K562 (cell line): ENCODE data around the gene FCAMR. TPM values are rescaled to one million over a fixed set of nuclear protein-coding genes. Genes with fewer than 3 reads are reported as not detected.
A peak's percentile ranks its signal among the peaks of the same experiment; 100 is the strongest.

Source experiments
- ATAC-seq: fragments of 200-7000 bp; cut with Tn5 transposase; 3 replicates; pipeline ENCODE4 v1.9.1; 2020; ENCODE audit warnings: moderate library complexity
- BruUV-seq: library from RNA; stranded (reverse); fragments of 400-500 nt; replicated peaks from 2 replicates; lab custom pipeline; 2021; lab: Mats Ljungman, UMichigan
- CTCF ChIA-PET: fragments of 300-600 bp; formaldehyde crosslinking; extraction: SDS; loops from one replicate; lab custom pipeline; 2021; ENCODE audit warnings: low intra/inter-chr PET ratio; lab: Yijun Ruan, JAX
- POLR2A ChIA-PET: fragments of 300-600, 350-650 bp; sonication (Branson Sonifier 250); formaldehyde crosslinking; extraction: SDS; loops from one replicate; lab custom pipeline; 2021; ENCODE audit warnings: antibody characterized with exemption, inconsistent platforms; lab: Yijun Ruan, JAX
- DNase-seq, 4 experiments: peaks; one replicate each; pipeline versions ENCODE4 v3.0.0 to v3.0.0-alpha.2; 2011 to 2018; ENCODE audit warnings: low spot score in 3 of 4, mixed read lengths in 3 of 4; ENCODE audit errors: extremely low read depth in 1 of 4
- FAIRE-seq: peaks from 2 replicates; lab custom pipeline; 2011; peaks lifted over from hg19 to GRCh38; lab: Jason Lieb, UNC
- H2AFZ ChIP-seq: 2 replicates; pipeline ENCODE4 v1.6.0; 2011; ENCODE audit warnings: low read depth, low read length, control low read depth, inconsistent platforms
- H3K27ac ChIP-seq: fragments of 200-600 bp; 3 replicates; pipeline ENCODE4 v1.8.0; 2011; ENCODE audit warnings: low read depth, mild to moderate bottlenecking, control low read depth, inconsistent platforms, low read length, moderate library complexity, mixed read lengths; ENCODE audit errors: extremely low read depth
- H3K27me3 ChIP-seq, 2 experiments: fragments of 300-600 bp in 1 of 2; 2 replicates in 1 of 2; 3 replicates in 1 of 2; pipeline versions ENCODE4 v1.6.0 to v1.8.0; 2011; ENCODE audit warnings: inconsistent platforms in 2 of 2, low read length in 2 of 2, mild to moderate bottlenecking in 1 of 2, mixed read lengths in 1 of 2, moderate library complexity in 1 of 2; ENCODE audit not compliant: control insufficient read depth in 2 of 2, insufficient read depth in 2 of 2
- H3K36me3 ChIP-seq: fragments of 300-600 bp; 3 replicates; pipeline ENCODE4 v1.8.0; 2011; ENCODE audit warnings: mild to moderate bottlenecking, low read length, inconsistent platforms; ENCODE audit not compliant: control insufficient read depth, insufficient read depth
- H3K4me1 ChIP-seq, 2 experiments: fragments of 200-600 bp in 1 of 2; replicated peaks in 1 of 2; 2 replicates in 1 of 2; 3 replicates in 1 of 2; pipeline versions ENCODE4 v1.5.1 to v1.8.0; 2011; ENCODE audit warnings: inconsistent platforms in 2 of 2, low read length in 2 of 2, mild to moderate bottlenecking in 1 of 2, mixed read lengths in 1 of 2, moderate library complexity in 1 of 2; ENCODE audit not compliant: control insufficient read depth in 2 of 2, insufficient read depth in 2 of 2
- H3K4me2 ChIP-seq: 2 replicates; pipeline ENCODE4 v1.6.1; 2011; ENCODE audit warnings: low read length, control low read depth, inconsistent platforms, mixed read lengths; ENCODE audit not compliant: insufficient read depth
- H3K4me3 ChIP-seq: fragments of 200-600 bp; sonication (generic), shearing (Covaris generic); 2 replicates; pipeline ENCODE4 v1.5.1; 2016; ENCODE audit warnings: control low read depth, inconsistent platforms
- H3K79me2 ChIP-seq: fragments of 200-600 bp; 3 replicates; pipeline ENCODE4 v1.8.0; 2011; ENCODE audit warnings: low read length, inconsistent platforms; ENCODE audit not compliant: control insufficient read depth, insufficient read depth
- H3K9ac ChIP-seq, 2 experiments: 2 replicates each; pipeline versions ENCODE4 v1.6.0 to v1.6.1; 2011; ENCODE audit warnings: low read depth in 2 of 2, low read length in 2 of 2, control low read depth in 1 of 2, inconsistent platforms in 1 of 2, mild to moderate bottlenecking in 1 of 2, mixed read lengths in 1 of 2; ENCODE audit not compliant: insufficient read depth in 1 of 2
- H3K9me1 ChIP-seq: one replicate; pipeline ENCODE4 v1.6.0; 2011; ENCODE audit warnings: inconsistent platforms, mild to moderate bottlenecking, low read length, moderate library complexity; ENCODE audit not compliant: control insufficient read depth, insufficient read depth
- H3K9me3 ChIP-seq: replicated peaks from 2 replicates; pipeline ENCODE4 v1.5.1; 2011; ENCODE audit warnings: low read depth, low read length, inconsistent platforms; ENCODE audit not compliant: control insufficient read depth, insufficient read depth
- H4K20me1 ChIP-seq: replicated peaks from 2 replicates; pipeline ENCODE4 v1.6.1; 2011; ENCODE audit warnings: low read length, inconsistent platforms, mixed read lengths; ENCODE audit not compliant: control insufficient read depth, insufficient read depth
- NELFE ChIP-seq: IDR thresholded peaks from 2 replicates; pipeline ENCODE4 v1.6.1; 2011; ENCODE audit warnings: mild to moderate bottlenecking; ENCODE audit not compliant: insufficient read depth, insufficient read length
- TBP ChIP-seq: optimal IDR thresholded peaks from 2 replicates; pipeline ENCODE3; 2011; ENCODE audit warnings: low read depth, low read length, improper control_type of control experiment
- WGBS: fragments of 100-300 bp; shearing (Covaris generic); methylation state at CpG from one replicate; pipeline ENCODE4 v1.1.6; 2016; ENCODE audit warnings: low coverage, mixed read lengths; ENCODE audit not compliant: insufficient coverage; ENCODE audit errors: missing lambda C conversion rate; 5-methylcytosine and 5-hydroxymethylcytosine counted together
- in situ Hi-C: fragments of 300-500 bp; cut with MboI; formaldehyde crosslinking; loops from 4 replicates; pipeline ENCODE4 v1.15.0; 2018; ENCODE audit warnings: inconsistent platforms, mixed read lengths
- intact Hi-C: fragments of 100-400 bp; cut with micrococcal nuclease; formaldehyde crosslinking; loops from 2 replicates; pipeline ENCODE4 v1.14.2; 2022
- polyA plus RNA-seq, 8 experiments: library from polyadenylated mRNA; depleted of rRNA in 4 of 8; stranded (reverse) in 5 of 8; unstranded in 3 of 8; fragments of >200 nt; fragmentation: Nextera tagmentation in 2 of 8; fragmentation: Illumina TruSeq in 1 of 8; extraction: Ambion mirVana in 2 of 8; extraction: Trizol in 1 of 8; gene quantifications; 2 replicates each; pipeline versions ENCODE4 v1.2.1 to v1.2.3, GENCODE V29; 2011 to 2014; ENCODE audit warnings: inconsistent platforms in 1 of 8, missing spikeins in 1 of 8
- total RNA-seq, 7 experiments: library from RNA; depleted of rRNA in 6 of 7; stranded (reverse); fragments of >200 nt in 6 of 7; fragmentation: Illumina TruSeq in 2 of 7; extraction: Trizol in 2 of 7; gene quantifications; 2 replicates each; pipeline versions ENCODE4 v1.2.1 to v1.2.3, GENCODE V29; 2011 to 2021; ENCODE audit warnings: low replicate concordance in 1 of 7
- TF ChIP-seq, protein P1 (sequence below), 3 experiments: IDR thresholded peaks in 2 of 3; conservative IDR thresholded peaks in 1 of 3; 2 replicates each; pipeline ENCODE4 v1.5.1; 2011 to 2012; ENCODE audit warnings: low read length in 3 of 3, mild to moderate bottlenecking in 3 of 3, control low read depth in 2 of 3, improper control_type of control experiment in 1 of 3, inconsistent platforms in 1 of 3, low read depth in 1 of 3, mixed read lengths in 1 of 3, moderate library complexity in 1 of 3; ENCODE audit not compliant: insufficient read depth in 2 of 3

The FCAMR gene
- total and polyA plus RNA-seq, 9 of the 15 experiments (the other 6 are each of a cell fraction or from before 2014, with no cell fraction given) = not detected

DNA sequence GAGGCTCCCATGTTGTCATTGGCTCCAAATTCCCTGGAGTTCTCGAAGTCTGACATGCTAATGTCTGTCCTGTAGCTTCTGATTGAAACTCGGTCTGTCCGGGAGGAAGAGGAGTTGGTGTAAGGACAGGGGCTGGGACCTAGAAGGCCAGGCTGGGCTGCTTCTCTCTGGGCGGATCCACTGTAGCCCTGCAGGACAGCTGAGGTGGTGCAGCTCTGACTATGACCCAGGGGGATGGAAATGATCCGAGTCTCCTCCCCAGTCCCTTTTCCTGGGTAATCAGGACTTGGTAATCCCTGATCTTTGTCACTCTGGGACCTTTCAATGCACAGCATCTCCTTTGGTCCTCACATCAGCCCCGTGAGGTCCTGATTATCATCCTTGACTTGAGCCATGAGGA is 38.6 kb downstream of the FCAMR start:
- Histone ChIP-seq H3K79me2 (no peaks in the 10 kb centered on the region), H3K9me1 (no peaks in the 10 kb centered on the region), H3K4me3 (no peak overlapping the region), H3K4me1 (peaks cover 9 to 10% of the 10 kb centered on the region in 2 experiments), H3K27ac (no peak overlapping the region), H3K9ac (no peak overlapping the region), H3K4me2 (no peak overlapping the region), H3K27me3 (no peaks in the 10 kb centered on the region)
- CTCF ChIA-PET = interaction anchor here (7.6 kb wide), 1 partner anchor 50 kb away, joined by 83 read pairs; no protein-coding TSS in a partner anchor
- peak; percentile 32 for FAIRE-seq
- intact Hi-C loops = loop anchor here (5.0 kb wide), 1 partner anchor 476 kb away; no protein-coding TSS in a partner anchor
- DNase-seq = peak in 2 of 4 experiments; percentile 54 to 59
- WGBS = 19% methylated on average over 6 of the region's 6 CpGs
- peak; percentile 15 for TF ChIP-seq TBP
- TF ChIP-seq NELFE = no peak
- TF ChIP-seq, protein P1, sequence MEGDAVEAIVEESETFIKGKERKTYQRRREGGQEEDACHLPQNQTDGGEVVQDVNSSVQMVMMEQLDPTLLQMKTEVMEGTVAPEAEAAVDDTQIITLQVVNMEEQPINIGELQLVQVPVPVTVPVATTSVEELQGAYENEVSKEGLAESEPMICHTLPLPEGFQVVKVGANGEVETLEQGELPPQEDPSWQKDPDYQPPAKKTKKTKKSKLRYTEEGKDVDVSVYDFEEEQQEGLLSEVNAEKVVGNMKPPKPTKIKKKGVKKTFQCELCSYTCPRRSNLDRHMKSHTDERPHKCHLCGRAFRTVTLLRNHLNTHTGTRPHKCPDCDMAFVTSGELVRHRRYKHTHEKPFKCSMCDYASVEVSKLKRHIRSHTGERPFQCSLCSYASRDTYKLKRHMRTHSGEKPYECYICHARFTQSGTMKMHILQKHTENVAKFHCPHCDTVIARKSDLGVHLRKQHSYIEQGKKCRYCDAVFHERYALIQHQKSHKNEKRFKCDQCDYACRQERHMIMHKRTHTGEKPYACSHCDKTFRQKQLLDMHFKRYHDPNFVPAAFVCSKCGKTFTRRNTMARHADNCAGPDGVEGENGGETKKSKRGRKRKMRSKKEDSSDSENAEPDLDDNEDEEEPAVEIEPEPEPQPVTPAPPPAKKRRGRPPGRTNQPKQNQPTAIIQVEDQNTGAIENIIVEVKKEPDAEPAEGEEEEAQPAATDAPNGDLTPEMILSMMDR (IDR thresholded peaks at IDR 0.05 in 2 of 3, conservative IDR thresholded peaks at IDR 0.05 in 1 of 3; ENCODE audit: insufficient read depth in 2 of 3, low read depth in 1 of 3, low read length in 3 of 3) = peak; percentile 31 to 44 (median 31); a peak in 5 of 6 replicates
- TF ChIP-seq, all 486 proteins: peak for 2
- in situ Hi-C loops = loop anchor here (10.0 kb wide), 1 partner anchor 143 kb away; no protein-coding TSS in a partner anchor
- Histone ChIP-seq H4K20me1 (no peaks in the 10 kb centered on the region), H3K36me3 (no peaks in the 10 kb centered on the region), H2AFZ (peak overlapping the region; percentile 40; the same call in 1 of the 2 replicates), H3K9me3 (no peaks in the 10 kb centered on the region)
- BruUV-seq = no TSS peak
- peak; percentile 62 for ATAC-seq
- POLR2A ChIA-PET = interaction anchor here (0.8 to 1.6 kb wide), 10 partner anchors 9 to 119 kb away, joined by 3 to 6 read pairs (median 4); partner anchors contain the start of genes FCMR and YOD1
